Calu3 (cell line): Measurements from ENCODE around the gene VSIR. TPM values are rescaled to one million over a fixed set of nuclear protein-coding genes. Genes with fewer than 3 reads are reported as not detected.
A peak's percentile ranks its signal among the peaks of the same experiment; 100 is the strongest.

Source experiments
- BruUV-seq: library from RNA; stranded (reverse); fragments of 400-500 nt; replicated peaks from 2 replicates; lab custom pipeline; 2021; lab: Mats Ljungman, UMichigan
- CTCF ChIA-PET: fragments of 300-600 bp; sonication (Branson Sonifier 250); formaldehyde crosslinking; loops from one replicate; lab custom pipeline; 2022; ENCODE audit warnings: antibody characterized with exemption; lab: Charles Lee
- DNase-seq: peaks from one replicate; pipeline ENCODE4 v3.0.0; 2022
- H3K27ac Mint-ChIP-seq: one replicate; pipeline ENCODE4 v1.8.0; 2022; ENCODE audit warnings: mixed read lengths; ENCODE audit not compliant: unreplicated experiment
- H3K27me3 Mint-ChIP-seq: one replicate; pipeline ENCODE4 v1.8.0; 2022; ENCODE audit warnings: mixed read lengths; ENCODE audit not compliant: unreplicated experiment
- H3K36me3 Mint-ChIP-seq: one replicate; pipeline ENCODE4 v1.8.0; 2022; ENCODE audit warnings: mild to moderate bottlenecking, moderate library complexity, mixed read lengths; ENCODE audit not compliant: insufficient read depth, unreplicated experiment
- H3K4me1 Mint-ChIP-seq: one replicate; pipeline ENCODE4 v1.8.0; 2022; ENCODE audit warnings: mild to moderate bottlenecking, low read depth, mixed read lengths; ENCODE audit not compliant: unreplicated experiment
- H3K4me3 Mint-ChIP-seq: one replicate; pipeline ENCODE4 v1.8.0; 2022; ENCODE audit warnings: mild to moderate bottlenecking, low read depth, moderate library complexity, mixed read lengths; ENCODE audit not compliant: unreplicated experiment
- H3K9me3 Mint-ChIP-seq: one replicate; pipeline ENCODE4 v1.8.0; 2022; ENCODE audit warnings: low read depth, mixed read lengths; ENCODE audit not compliant: unreplicated experiment
- intact Hi-C: fragments of 100-400 bp; cut with micrococcal nuclease; formaldehyde crosslinking; loops from one replicate; pipeline ENCODE4 v1.10.0; 2022; ENCODE audit not compliant: unreplicated experiment
- total RNA-seq: library from RNA; stranded (reverse); gene quantifications from 2 replicates; pipeline ENCODE4 v1.2.3, GENCODE V29; 2022
- TF ChIP-seq, protein P1 (sequence below): fragments of 200-600 bp; IDR thresholded peaks from one replicate; pipeline ENCODE4 v1.8.0; 2022; ENCODE audit warnings: antibody characterized with exemption; ENCODE audit not compliant: unreplicated experiment

Gene VSIR
- total RNA-seq, 1 experiment from 2014 or later, result 30.1 TPM

DNA sequence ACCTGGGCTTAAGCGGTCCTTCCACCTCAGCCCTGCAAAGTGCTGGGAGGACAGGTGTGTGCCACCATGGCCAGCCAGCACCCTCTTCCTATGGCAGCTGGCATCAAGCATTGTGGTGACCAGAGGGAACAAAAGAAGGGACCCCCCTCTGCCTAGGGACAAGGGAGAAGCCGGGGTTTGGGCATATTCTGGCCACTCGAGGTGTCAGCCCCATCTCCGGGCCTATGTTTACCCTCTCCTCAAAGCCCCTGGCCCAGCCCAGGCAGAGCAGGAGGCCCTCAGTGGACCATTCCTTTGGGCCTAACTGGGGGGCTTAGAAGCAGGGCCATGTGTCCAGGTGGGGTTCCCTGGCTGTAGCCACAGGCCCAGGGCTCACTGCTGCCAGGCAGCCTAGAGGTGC is 23.9 kb downstream of the VSIR start:
- BruUV-seq, result no TSS peak
- Mint-ChIP-seq H3K27me3 (no peaks in the 10 kb centered on the region), H3K4me3 (no peak overlapping the region), H3K36me3 (peaks cover 30% of the 10 kb centered on the region), H3K27ac (no peak overlapping the region), H3K9me3 (no peaks in the 10 kb centered on the region), H3K4me1 (peaks cover 21% of the 10 kb centered on the region)
- CTCF ChIA-PET, result interaction anchor here (0.7 to 0.9 kb wide), 2 partner anchors 14 to 62 kb away, joined by 3 read pairs; no protein-coding TSS in a partner anchor
- DNase-seq, result no peak
- intact Hi-C loops, result no loop called here
- TF ChIP-seq, protein P1, sequence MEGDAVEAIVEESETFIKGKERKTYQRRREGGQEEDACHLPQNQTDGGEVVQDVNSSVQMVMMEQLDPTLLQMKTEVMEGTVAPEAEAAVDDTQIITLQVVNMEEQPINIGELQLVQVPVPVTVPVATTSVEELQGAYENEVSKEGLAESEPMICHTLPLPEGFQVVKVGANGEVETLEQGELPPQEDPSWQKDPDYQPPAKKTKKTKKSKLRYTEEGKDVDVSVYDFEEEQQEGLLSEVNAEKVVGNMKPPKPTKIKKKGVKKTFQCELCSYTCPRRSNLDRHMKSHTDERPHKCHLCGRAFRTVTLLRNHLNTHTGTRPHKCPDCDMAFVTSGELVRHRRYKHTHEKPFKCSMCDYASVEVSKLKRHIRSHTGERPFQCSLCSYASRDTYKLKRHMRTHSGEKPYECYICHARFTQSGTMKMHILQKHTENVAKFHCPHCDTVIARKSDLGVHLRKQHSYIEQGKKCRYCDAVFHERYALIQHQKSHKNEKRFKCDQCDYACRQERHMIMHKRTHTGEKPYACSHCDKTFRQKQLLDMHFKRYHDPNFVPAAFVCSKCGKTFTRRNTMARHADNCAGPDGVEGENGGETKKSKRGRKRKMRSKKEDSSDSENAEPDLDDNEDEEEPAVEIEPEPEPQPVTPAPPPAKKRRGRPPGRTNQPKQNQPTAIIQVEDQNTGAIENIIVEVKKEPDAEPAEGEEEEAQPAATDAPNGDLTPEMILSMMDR, result no peak

DNA sequence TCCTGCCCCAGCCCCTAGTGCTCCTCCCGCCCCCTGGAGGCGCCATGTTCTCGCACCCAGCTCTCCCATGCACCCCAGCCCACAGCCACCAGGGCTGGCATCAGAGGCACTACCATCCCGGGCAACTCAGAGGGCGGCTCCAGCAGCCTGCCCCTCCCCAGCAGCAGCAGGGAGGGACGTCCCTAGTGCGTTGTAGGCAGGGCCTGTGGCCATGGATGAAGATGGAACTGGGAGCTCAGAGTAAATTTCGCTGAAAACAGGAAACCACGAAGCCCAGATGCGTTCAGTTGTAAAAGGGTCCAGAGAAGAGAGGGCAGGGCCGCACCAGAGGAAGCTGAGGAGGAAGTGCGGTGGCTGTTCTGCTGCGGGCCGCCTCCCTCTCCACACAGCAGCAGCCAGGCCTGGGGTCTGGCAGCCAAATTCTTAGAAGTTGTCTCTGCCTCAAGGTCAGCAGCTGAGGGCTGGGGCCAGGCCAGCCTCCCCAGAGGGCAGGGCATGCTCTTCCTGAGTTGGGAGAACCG is 24.6 kb downstream of the VSIR start:
- Mint-ChIP-seq H3K27me3 (no peaks in the 10 kb centered on the region), H3K36me3 (peaks cover 30% of the 10 kb centered on the region), H3K27ac (no peak overlapping the region), H3K4me3 (no peak overlapping the region), H3K4me1 (peaks cover 21% of the 10 kb centered on the region), H3K9me3 (no peaks in the 10 kb centered on the region)
- DNase-seq, result no peak
- no TSS peak for BruUV-seq
- intact Hi-C loops, result no loop called here
- TF ChIP-seq, protein P1, result no peak
- CTCF ChIA-PET, result interaction anchor here (0.7 to 0.9 kb wide), 2 partner anchors 13 to 63 kb away, joined by 3 read pairs; no protein-coding TSS in a partner anchor

DNA sequence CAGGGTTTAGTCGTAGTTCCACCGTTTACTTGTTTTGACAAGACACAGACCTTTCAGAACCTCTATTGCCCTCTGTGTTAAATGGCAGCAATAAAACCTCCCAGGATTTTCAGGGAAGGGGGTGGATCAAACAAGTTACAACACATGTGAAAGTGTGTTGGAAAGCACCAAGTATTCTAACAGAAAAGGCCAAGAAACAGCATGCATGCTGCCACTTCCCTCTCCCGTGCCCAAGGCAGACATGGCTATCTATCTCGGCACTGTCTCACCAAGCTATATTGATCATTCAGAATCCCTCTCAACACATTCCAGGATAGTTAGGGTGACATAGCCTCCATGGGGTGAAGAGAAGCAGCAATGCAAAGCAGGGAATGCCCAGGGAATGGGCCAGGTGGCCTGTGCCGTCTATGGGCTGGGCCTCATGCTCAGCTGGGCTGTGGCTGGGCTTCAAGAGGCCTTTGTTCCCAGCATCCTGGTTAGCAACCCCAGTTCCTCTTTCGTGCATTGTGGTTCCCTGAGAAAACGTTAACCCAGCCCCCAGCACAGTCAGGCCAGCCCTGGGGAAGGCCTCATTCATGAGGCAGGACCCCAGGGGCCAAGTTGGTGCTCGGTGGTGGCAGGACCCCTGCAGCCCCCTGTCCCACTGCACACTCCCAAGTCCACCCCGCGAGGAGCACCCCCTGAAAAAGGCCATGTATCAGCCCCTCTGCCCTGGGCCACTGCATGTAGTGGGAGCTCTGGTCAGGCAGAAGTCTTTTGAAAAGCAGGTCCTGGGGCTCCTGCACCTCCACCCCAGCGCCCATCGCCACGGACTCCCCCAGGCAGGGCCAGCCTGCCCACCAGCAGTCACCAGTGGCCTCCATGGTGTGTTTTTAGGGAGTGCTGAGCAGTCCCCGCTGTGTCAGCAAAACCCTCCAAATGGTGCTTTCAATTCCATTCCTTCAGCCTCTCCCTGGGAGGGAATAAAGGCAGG is 25.5 kb downstream of the VSIR start:
- no peaks in the 10 kb centered on the region for H3K9me3 Mint-ChIP-seq
- H3K27ac Mint-ChIP-seq, result peak overlapping the region; percentile 8
- peaks cover 26% of the 10 kb centered on the region for H3K4me1 Mint-ChIP-seq
- intact Hi-C loops, result no loop called here
- TF ChIP-seq, protein P1, result no peak
- no TSS peak for BruUV-seq
- CTCF ChIA-PET, result interaction anchor here (0.8 to 1.9 kb wide), 3 partner anchors 17 to 586 kb away, joined by 3 to 4 read pairs (median 3); no protein-coding TSS in a partner anchor
- DNase-seq, result no peak
- no peak overlapping the region for H3K4me3 Mint-ChIP-seq
- no peaks in the 10 kb centered on the region for H3K27me3 Mint-ChIP-seq
- H3K36me3 Mint-ChIP-seq, result peaks cover 30% of the 10 kb centered on the region

DNA sequence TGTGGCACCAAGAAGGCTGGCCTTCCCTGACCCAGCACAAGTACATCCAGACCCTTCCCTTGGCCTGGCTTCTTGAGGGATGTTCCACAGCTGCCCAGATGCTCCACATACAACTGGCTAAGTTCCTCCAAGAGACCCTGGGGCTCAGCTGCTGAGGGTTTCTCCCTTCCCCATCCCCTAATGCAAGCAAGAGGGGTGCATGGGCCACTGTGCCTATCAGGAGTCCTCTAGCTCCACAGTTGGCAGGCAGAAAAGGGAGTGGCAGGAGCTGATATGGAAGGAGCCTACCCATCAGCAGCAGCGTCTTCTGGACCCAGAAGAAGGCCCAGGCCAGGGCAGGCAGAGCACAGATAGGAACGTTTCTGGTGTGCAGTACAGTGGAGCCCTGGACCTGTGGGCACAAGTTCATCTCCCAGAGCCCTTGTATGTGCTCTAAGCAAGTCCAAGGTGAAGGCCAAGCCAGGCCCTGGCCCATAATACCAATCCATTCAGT is 26.2 kb downstream of the VSIR start:
- BruUV-seq, result no TSS peak
- CTCF ChIA-PET, result interaction anchor here (0.8 to 1.9 kb wide), 2 partner anchors 18 to 586 kb away, joined by 3 to 4 read pairs; no protein-coding TSS in a partner anchor
- Mint-ChIP-seq H3K36me3 (peaks cover 24% of the 10 kb centered on the region), H3K4me3 (no peak overlapping the region), H3K9me3 (no peaks in the 10 kb centered on the region), H3K4me1 (peaks cover 34% of the 10 kb centered on the region), H3K27ac (peak overlapping the region; percentile 8), H3K27me3 (no peaks in the 10 kb centered on the region)
- TF ChIP-seq, protein P1, result no peak
- intact Hi-C loops, result no loop called here
- DNase-seq, result no peak
